Measurements from ENCODE around the gene CLECL1.
"Not testable (repeated sequence)": the region's sequence is repeated elsewhere in the genome, so short reads cannot be mapped to it uniquely, and the experiment has no call there.

Gene CLECL1

DNA sequence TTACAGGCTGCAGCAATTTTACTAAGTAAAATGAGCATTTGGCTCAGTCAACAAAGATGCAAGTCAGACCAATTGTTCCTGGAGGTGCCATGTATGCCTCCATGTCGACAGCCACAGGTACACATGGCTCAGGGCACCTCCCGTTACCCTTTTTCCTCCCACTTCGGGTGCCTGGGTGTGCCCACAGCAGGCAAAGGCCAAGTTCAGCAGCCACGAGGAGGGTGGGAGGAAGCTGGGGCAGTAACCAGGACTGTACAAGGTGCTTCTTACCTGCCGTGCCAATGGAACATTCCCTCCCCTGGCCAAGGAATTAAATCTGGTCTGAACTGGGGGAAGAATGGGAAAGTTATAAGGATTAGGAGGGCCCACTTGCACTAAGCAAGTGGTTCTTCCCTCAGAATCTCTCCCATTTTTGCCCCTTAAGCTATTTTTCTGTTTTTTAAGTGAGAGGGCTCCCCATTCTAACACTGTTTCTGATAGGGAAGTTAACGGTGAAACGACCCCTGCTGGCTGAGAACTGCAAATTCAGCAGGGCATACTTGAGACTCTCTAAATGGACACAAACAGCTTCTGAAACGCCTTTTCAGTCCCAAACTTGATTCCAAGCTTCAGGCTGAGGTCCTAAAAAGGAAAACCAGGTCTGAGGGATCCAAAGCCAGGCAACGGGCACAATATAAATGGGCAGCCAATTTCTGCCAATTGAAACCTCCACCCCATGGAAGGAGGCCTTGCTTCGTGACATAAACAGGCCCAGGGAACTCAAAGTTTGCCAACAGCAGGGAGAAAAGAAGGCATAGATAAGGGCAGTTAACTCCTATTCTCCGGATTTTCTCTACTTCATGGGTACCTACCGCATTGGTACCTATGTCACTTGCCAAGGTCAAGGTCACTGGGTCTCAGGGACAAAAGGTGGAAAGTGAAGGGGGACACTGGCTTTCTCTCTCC lies 24.8 kb downstream of the CLECL1 start:
- H3K4me3 ChIP-seq = no peak overlapping the region
- no peaks in the 10 kb centered on the region for H3K27me3 ChIP-seq
- no peaks in the 10 kb centered on the region for H3K36me3 ChIP-seq
- H3K27ac ChIP-seq = no peak overlapping the region
- H3K9me3 ChIP-seq = peaks cover 11% of the 10 kb centered on the region
- no peak overlapping the region for H3K9ac ChIP-seq
- TF ChIP-seq Cebpa-rat (IDR thresholded peaks at IDR 0.05) = no peak
- H4K20me1 ChIP-seq = no peaks in the 10 kb centered on the region
- 0 out of 2 replicates have a peak overlapping the region, but pooled peaks have one; percentile 21 for H3K4me2 ChIP-seq
- peaks cover 22% of the 10 kb centered on the region for H3K4me1 ChIP-seq

DNA sequence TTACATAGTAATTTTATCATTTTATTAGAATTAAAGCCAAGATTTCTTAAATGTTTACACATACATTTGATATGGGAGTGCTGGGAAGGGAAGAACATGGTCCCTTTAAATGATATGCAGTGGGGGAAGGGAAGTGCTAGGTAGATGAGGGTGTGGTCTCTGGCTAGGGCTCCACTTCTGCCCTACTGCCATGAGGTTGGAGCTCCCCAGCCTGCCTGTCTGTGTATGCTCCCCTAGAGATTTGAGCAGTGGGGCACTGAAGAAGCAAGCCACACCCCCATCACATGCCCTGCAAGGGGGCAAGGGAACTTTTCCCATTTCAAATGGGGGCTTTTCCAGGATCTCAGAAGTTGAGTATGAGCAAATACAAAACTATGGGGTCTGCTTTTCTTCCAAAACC lies 25.5 kb downstream of the CLECL1 start:
- 0 out of 2 replicates have a peak overlapping the region, but pooled peaks have one; percentile 21 for H3K4me2 ChIP-seq
- peaks cover 11% of the 10 kb centered on the region for H3K9me3 ChIP-seq
- no peaks in the 10 kb centered on the region for H3K27me3 ChIP-seq
- H3K4me1 ChIP-seq = peaks cover 19% of the 10 kb centered on the region
- H3K27ac ChIP-seq = no peak overlapping the region
- no peak overlapping the region for H3K9ac ChIP-seq
- no peaks in the 10 kb centered on the region for H4K20me1 ChIP-seq
- H3K4me3 ChIP-seq = no peak overlapping the region
- no peaks in the 10 kb centered on the region for H3K36me3 ChIP-seq
- no peak for TF ChIP-seq Cebpa-rat (IDR thresholded peaks at IDR 0.05)

DNA sequence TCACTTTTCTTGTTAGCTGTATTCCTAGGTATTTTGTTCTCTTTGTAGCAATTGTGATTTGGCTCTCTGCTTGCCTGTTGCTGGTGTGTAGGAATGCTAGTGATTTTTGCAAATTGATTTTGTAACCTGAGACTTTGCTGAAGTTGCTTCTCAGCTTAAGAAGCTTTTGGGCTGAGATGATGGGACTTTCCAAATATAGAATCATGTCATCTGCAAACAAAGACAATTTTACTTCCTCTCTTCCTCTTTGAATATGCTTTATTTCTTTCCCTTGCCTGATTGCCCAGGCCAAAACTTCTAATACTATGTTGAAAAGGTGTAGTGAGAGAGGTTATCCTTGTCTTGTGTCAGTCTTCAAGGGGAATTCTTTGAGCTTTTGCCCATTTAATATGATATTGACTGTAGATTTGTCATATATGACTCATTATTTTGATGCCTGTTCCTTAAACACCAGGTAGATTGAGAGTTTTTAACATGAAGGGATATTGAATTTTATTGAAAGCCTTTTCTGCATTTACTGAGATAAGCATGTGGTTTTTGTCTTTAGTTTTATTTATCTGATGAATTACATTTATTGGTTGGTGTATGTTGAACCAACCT lies 26.7 kb downstream of the CLECL1 start:
- no peaks in the 10 kb centered on the region for H3K36me3 ChIP-seq
- peaks cover 11% of the 10 kb centered on the region for H3K9me3 ChIP-seq
- H4K20me1 ChIP-seq = no peaks in the 10 kb centered on the region
- H3K27ac ChIP-seq = no peak overlapping the region; the same call in 1 of the 2 replicates
- peak overlapping the region; percentile 58 for H3K4me2 ChIP-seq
- H3K4me1 ChIP-seq = peaks cover 29% of the 10 kb centered on the region
- no peak overlapping the region for H3K9ac ChIP-seq
- TF ChIP-seq Cebpa-rat (IDR thresholded peaks at IDR 0.05) = no peak
- no peak overlapping the region for H3K4me3 ChIP-seq
- no peaks in the 10 kb centered on the region for H3K27me3 ChIP-seq

DNA sequence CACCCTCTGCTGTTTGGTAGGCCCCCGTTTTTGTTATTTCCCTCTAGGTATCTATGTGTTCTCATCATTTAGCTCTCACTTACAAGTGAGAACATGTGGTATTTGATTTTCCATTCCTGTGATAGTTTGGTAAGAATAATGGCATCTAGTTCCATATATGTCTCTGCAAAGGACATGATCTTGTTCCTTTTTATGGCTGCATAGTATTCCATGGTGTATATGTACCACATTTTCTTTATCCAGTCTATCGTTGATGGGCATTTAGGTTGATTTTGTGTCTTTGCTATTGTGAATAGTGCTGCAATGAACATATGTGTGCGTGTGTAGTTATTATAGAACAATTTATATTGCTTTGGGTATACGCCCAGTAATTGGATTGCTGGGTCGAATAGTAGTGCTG lies 28.3 kb downstream of the CLECL1 start:
- H3K27me3 ChIP-seq, H3K4me2 ChIP-seq, H3K27ac ChIP-seq, H3K4me3 ChIP-seq, H4K20me1 ChIP-seq, H3K36me3 ChIP-seq, H3K9ac ChIP-seq: not testable (repeated sequence)
- Histone ChIP-seq H3K4me1 (peaks cover 29% of the 10 kb centered on the region), H3K9me3 (peaks cover 11% of the 10 kb centered on the region)

DNA sequence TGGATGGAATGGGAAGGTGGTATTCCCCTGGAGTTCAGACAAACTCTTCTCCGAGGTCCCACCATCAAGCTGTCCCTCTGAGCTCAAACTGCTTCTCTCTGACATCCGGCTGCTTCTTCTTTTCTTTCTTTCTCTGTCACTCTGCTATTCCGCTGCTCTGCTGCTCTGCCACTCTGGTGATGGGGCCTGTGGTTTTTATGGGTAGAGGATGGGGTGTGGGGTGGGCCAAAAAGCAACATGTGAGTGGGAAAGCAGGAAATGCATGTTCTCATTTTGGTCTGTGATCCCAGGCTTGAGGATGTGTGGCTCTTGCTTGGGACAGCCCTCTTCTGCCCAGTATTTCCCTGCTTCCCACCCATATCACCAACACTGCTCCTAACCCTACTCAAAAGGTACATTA lies 30.6 kb downstream of the CLECL1 start:
- Histone ChIP-seq H3K9ac (peak overlapping the region; percentile 18; the same call in 1 of the 2 replicates), H3K36me3 (no peaks in the 10 kb centered on the region), H4K20me1 (no peaks in the 10 kb centered on the region), H3K4me2 (peak overlapping the region; percentile 56), H3K27ac (peak overlapping the region; percentile 35; the same call in 1 of the 2 replicates), H3K4me3 (no peak overlapping the region), H3K4me1 (peaks cover 24% of the 10 kb centered on the region), H3K9me3 (peaks cover 15% of the 10 kb centered on the region), H3K27me3 (no peaks in the 10 kb centered on the region)
- no peak for TF ChIP-seq Cebpa-rat (IDR thresholded peaks at IDR 0.05)

DNA sequence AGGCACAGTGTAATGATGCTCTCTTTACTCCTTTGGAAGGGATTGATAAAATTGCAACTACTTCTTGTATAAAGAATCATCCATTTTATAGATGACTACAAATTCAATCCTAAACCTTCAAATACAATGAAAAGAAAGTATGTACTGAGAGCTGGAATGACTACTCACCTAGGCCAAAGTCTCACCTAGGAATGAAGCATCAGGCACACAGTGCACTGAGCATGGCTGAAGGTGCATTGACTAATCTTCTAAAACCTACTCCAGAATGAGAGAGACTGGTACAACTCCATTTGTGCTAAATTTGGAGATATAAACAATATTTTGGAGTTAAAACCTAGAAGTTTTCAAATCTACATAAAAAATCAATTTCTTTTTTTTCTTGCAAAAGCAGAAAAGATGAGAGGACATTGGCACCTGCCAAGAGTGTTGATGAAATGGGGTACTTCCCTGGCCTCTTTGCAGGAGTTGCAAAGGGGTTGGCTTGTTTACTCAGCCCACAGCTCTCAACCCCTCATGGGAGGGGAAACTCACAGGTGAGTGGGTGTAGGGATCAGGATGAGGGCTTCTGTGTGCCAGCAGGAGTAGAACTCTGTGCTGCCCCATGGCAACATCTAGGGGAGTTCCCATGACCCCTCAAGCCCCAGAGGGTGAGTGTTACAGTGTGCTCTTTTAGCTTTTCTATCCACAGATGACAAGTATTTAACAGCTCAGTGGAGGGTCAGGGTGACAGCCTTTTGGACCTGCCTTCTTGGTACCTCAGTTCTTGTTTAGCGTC lies 31.3 kb downstream of the CLECL1 start:
- Histone ChIP-seq H3K27me3 (no peaks in the 10 kb centered on the region), H3K9me3 (peaks cover 22% of the 10 kb centered on the region), H3K9ac (peak overlapping the region; percentile 18; the same call in 1 of the 2 replicates), H3K4me1 (peaks cover 23% of the 10 kb centered on the region), H4K20me1 (no peaks in the 10 kb centered on the region), H3K4me3 (no peak overlapping the region), H3K4me2 (peak overlapping the region; percentile 56), H3K27ac (peak overlapping the region; percentile 35; the same call in 1 of the 2 replicates), H3K36me3 (peaks cover 2% of the 10 kb centered on the region)
- TF ChIP-seq Cebpa-rat (IDR thresholded peaks at IDR 0.05) = no peak

DNA sequence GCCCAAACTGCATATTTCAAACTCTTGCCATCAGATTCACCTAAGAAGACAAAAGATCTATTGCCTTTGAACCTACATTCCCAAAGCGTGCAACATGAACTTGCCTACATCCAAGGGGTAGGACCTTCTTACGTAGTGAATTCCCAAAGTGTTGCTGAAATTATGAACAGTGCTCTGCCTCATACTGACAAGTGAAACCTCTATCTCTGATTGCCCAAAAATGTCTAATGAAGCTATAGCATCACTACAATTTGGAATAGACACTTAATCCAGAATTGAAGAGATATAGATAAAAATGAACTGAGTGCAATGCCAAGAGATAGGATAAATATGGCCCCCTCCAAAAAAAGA lies 32.3 kb downstream of the CLECL1 start:
- Histone ChIP-seq H3K27me3 (no peaks in the 10 kb centered on the region), H3K9me3 (peaks cover 28% of the 10 kb centered on the region), H3K4me1 (peaks cover 15% of the 10 kb centered on the region), H3K4me2 (no peak overlapping the region), H4K20me1 (no peaks in the 10 kb centered on the region), H3K9ac (no peak overlapping the region), H3K4me3 (no peak overlapping the region), H3K27ac (no peak overlapping the region), H3K36me3 (peaks cover 11% of the 10 kb centered on the region)
- TF ChIP-seq Cebpa-rat (IDR thresholded peaks at IDR 0.05) = no peak

DNA sequence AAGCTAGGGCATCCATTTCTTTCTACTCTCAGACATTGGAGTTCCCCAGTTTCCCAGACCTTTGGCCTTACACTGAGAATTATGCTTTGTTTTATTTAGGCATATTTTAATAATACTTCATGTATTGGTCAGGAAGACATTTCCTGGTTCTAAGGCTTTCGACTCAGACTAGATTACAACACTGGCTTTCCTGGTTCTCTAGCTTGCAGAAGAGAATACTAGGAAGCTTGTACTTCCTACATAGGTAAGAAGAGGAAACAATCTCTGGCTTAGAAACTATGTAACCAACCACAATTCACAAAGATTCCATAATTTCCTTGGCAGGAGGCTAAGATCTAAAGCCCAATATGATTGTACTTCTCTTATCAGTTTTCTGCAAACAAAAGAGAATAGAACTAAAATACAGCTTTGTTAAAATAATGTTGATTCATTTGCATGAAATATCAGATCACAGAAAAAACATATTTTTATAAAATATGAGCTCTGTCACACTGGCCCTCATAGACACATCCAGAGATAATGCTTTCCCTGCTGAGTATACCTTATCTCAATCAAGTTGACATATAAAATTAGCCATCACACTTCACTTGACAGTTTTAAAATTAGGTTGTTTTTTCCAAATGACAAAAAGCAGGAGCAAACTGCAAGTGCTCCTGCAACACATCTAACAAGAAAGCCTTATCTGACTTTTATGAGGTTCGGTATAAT lies 32.8 kb downstream of the CLECL1 start:
- no peak overlapping the region for H3K9ac ChIP-seq
- TF ChIP-seq Cebpa-rat (IDR thresholded peaks at IDR 0.05) = no peak
- H3K4me1 ChIP-seq = peaks cover 15% of the 10 kb centered on the region
- peaks cover 30% of the 10 kb centered on the region for H3K9me3 ChIP-seq
- H3K4me2 ChIP-seq = no peak overlapping the region
- peaks cover 17% of the 10 kb centered on the region for H3K36me3 ChIP-seq
- H3K4me3 ChIP-seq = no peak overlapping the region
- no peaks in the 10 kb centered on the region for H4K20me1 ChIP-seq
- H3K27ac ChIP-seq = no peak overlapping the region
- no peaks in the 10 kb centered on the region for H3K27me3 ChIP-seq

DNA sequence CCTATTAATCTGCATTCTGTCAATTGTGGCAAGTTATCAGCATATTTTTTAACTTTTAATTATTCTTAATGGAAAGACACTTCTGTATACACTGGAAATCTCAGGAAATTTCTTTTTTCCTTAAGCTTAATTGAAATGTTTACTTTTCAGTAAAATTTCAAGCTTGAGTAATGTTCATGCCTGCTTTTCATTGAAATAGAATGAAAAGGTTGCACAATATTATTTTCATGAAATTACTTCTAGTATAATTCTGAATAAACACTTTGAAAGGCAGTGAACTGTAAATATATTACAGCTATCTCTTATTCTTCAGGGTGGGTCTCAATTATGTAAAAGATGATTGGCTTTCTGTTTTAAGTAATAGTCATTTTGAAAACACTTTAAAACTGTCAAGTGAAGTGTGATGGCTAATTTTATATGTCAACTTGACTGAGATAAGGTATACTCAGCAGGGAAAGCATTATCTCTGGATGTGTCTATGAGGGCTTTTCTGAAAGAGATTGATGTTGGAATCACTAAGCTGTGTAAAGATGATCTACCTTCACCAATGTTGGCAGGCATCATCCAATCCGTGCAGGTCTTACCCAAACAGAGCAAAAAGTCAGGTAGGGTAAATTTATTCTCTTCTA lies 33.5 kb downstream of the CLECL1 start:
- Histone ChIP-seq H3K4me1 (peaks cover 15% of the 10 kb centered on the region), H3K4me2 (no peak overlapping the region), H3K4me3 (no peak overlapping the region), H4K20me1 (no peaks in the 10 kb centered on the region), H3K27me3 (no peaks in the 10 kb centered on the region), H3K9ac (no peak overlapping the region), H3K36me3 (peaks cover 23% of the 10 kb centered on the region), H3K27ac (no peak overlapping the region), H3K9me3 (peaks cover 30% of the 10 kb centered on the region)
- no peak for TF ChIP-seq Cebpa-rat (IDR thresholded peaks at IDR 0.05)

All from BLaER1 (cell line).